Stimulated activated naive CD8-positive, alpha-beta T cell treated with anti-CD3 and anti-CD28 coated beads, Interleukin-15, amount 100 ng/mL, for 72 hours (primary cell): Measurements from ENCODE around the gene OR5AU1.
"Not testable (repeated sequence)": the region's sequence is repeated elsewhere in the genome, so short reads cannot be mapped to it uniquely, and the experiment has no call there.

ENCODE experiments used
- ATAC-seq: fragments of 150-1000 bp; cut with Tn5 transposase; 2 replicates; pipeline ENCODE4 v1.10.0; 2021; ENCODE audit warnings: mild to moderate bottlenecking, moderate library complexity
- DNase-seq, 2 donors: peaks; one replicate each; pipeline ENCODE4 v3.0.0; 2021 to 2022
- H3K27ac Mint-ChIP-seq, 2 donors: one replicate each; pipeline ENCODE4 v1.8.0; 2022; ENCODE audit warnings: mild to moderate bottlenecking in 2 of 2, mixed read lengths in 2 of 2, moderate library complexity in 2 of 2
- H3K27me3 Mint-ChIP-seq: one replicate; pipeline ENCODE4 v1.8.0; 2022; ENCODE audit warnings: mixed read lengths
- H3K4me1 Mint-ChIP-seq: one replicate; pipeline ENCODE4 v1.8.0; 2022; ENCODE audit warnings: mild to moderate bottlenecking, mixed read lengths
- H3K4me3 Mint-ChIP-seq, 2 donors: one replicate each; pipeline ENCODE4 v1.8.0; 2022; ENCODE audit warnings: mild to moderate bottlenecking in 2 of 2, mixed read lengths in 2 of 2, moderate library complexity in 1 of 2
- H3K9me3 Mint-ChIP-seq, 2 donors: one replicate each; pipeline ENCODE4 v1.8.0; 2022; ENCODE audit warnings: mixed read lengths in 2 of 2

The OR5AU1 gene

GRCh38 chr14:21191809-21192446 lies 36.1 kb upstream of the OR5AU1 start:
- Mint-ChIP-seq H3K4me3 (peak overlapping the region; percentile 78 to 85), H3K9me3 (no peaks in the 10 kb centered on the region), H3K27me3 (no peaks in the 10 kb centered on the region), H3K4me1 (peaks cover 17% of the 10 kb centered on the region), H3K27ac (peak overlapping the region in 1 of 2 donors; percentile 72)
- ATAC-seq (peak; percentile 96), DNase-seq (peak; percentile 66 to 69)

- H3K27me3 Mint-ChIP-seq = no peaks in the 10 kb centered on the region
- H3K27ac Mint-ChIP-seq = peak overlapping the region; percentile 54 to 72
- DNase-seq (no peak), ATAC-seq (peak; percentile 25)
- no peaks in the 10 kb centered on the region for H3K9me3 Mint-ChIP-seq
- peaks cover 17% of the 10 kb centered on the region for H3K4me1 Mint-ChIP-seq
- peak overlapping the region; percentile 78 to 85 for H3K4me3 Mint-ChIP-seq
These were observed 35.5 kb upstream of the OR5AU1 start for GRCh38 chr14:21191261-21191808.

- no peak for ATAC-seq
- Mint-ChIP-seq H3K4me1 (no peaks in the 10 kb centered on the region), H3K27me3 (peaks cover 4% of the 10 kb centered on the region), H3K4me3 (no peak overlapping the region), H3K9me3 (peaks cover 0 to 11% of the 10 kb centered on the region in 2 donors), H3K27ac (peak overlapping the region in 1 of 2 donors; percentile 5)
- DNase-seq = no peak
These were observed 29.6 kb upstream of the OR5AU1 start for GRCh38 chr14:21185491-21185890.

- H3K4me1 Mint-ChIP-seq = no peaks in the 10 kb centered on the region
- peaks cover 0 to 11% of the 10 kb centered on the region in 2 donors for H3K9me3 Mint-ChIP-seq
- H3K4me3 Mint-ChIP-seq = no peak overlapping the region
- H3K27me3 Mint-ChIP-seq = peaks cover 10% of the 10 kb centered on the region
- no peak overlapping the region for H3K27ac Mint-ChIP-seq
- DNase-seq (no peak), ATAC-seq (no peak)
These were observed 28.4 kb upstream of the OR5AU1 start for GRCh38 chr14:21184254-21184653.

- Mint-ChIP-seq H3K27me3 (peaks cover 16% of the 10 kb centered on the region), H3K9me3 (peaks cover 0 to 11% of the 10 kb centered on the region in 2 donors), H3K27ac (no peak overlapping the region), H3K4me3 (no peak overlapping the region), H3K4me1 (no peaks in the 10 kb centered on the region)
- ATAC-seq (no peak), DNase-seq (no peak)
These were observed 26.3 kb upstream of the OR5AU1 start for GRCh38 chr14:21182166-21182565.

GRCh38 chr14:21171128-21171527 lies 15.3 kb upstream of the OR5AU1 start:
- Mint-ChIP-seq H3K4me3 (no peak overlapping the region), H3K9me3 (peaks cover 8 to 28% of the 10 kb centered on the region in 2 donors), H3K4me1 (no peaks in the 10 kb centered on the region), H3K27ac (no peak overlapping the region), H3K27me3 (peaks cover 23% of the 10 kb centered on the region)
- DNase-seq (no peak), ATAC-seq (no peak)

GRCh38 chr14:21169573-21169972 lies 13.7 kb upstream of the OR5AU1 start:
- peaks cover 8 to 28% of the 10 kb centered on the region in 2 donors for H3K9me3 Mint-ChIP-seq
- no peaks in the 10 kb centered on the region for H3K4me1 Mint-ChIP-seq
- no peak overlapping the region for H3K4me3 Mint-ChIP-seq
- no peak for DNase-seq
- peaks cover 31% of the 10 kb centered on the region for H3K27me3 Mint-ChIP-seq
- ATAC-seq = no peak
- no peak overlapping the region for H3K27ac Mint-ChIP-seq

GRCh38 chr14:21168055-21168454 lies 12.2 kb upstream of the OR5AU1 start:
- peaks cover 35% of the 10 kb centered on the region for H3K27me3 Mint-ChIP-seq
- peaks cover 4 to 23% of the 10 kb centered on the region in 2 donors for H3K9me3 Mint-ChIP-seq
- ATAC-seq (no peak), DNase-seq (no peak)
- H3K4me1 Mint-ChIP-seq = no peaks in the 10 kb centered on the region
- H3K4me3 Mint-ChIP-seq = no peak overlapping the region
- H3K27ac Mint-ChIP-seq = peak overlapping the region in 1 of 2 donors; percentile 72

- DNase-seq, ATAC-seq, H3K4me1 Mint-ChIP-seq, H3K27ac Mint-ChIP-seq, H3K9me3 Mint-ChIP-seq, H3K4me3 Mint-ChIP-seq: not testable (repeated sequence)
- H3K27me3 Mint-ChIP-seq = peaks cover 46% of the 10 kb centered on the region
These were observed 9.8 kb upstream of the OR5AU1 start for GRCh38 chr14:21165670-21166069.

- not testable (repeated sequence) for H3K4me3 Mint-ChIP-seq, DNase-seq, H3K4me1 Mint-ChIP-seq, ATAC-seq, H3K27ac Mint-ChIP-seq, H3K9me3 Mint-ChIP-seq
- H3K27me3 Mint-ChIP-seq = peaks cover 42% of the 10 kb centered on the region
These were observed 9.2 kb upstream of the OR5AU1 start for GRCh38 chr14:21165002-21165605.

GRCh38 chr14:21163871-21164291 lies 8.0 kb upstream of the OR5AU1 start:
- H3K4me1 Mint-ChIP-seq = no peaks in the 10 kb centered on the region

GRCh38 chr14:21162081-21162480 lies 6.2 kb upstream of the OR5AU1 start:
- Mint-ChIP-seq H3K27ac (no peak overlapping the region), H3K4me1 (no peaks in the 10 kb centered on the region), H3K9me3 (no peaks in the 10 kb centered on the region), H3K4me3 (no peak overlapping the region), H3K27me3 (peaks cover 47% of the 10 kb centered on the region)
- ATAC-seq (no peak), DNase-seq (no peak)

More at GRCh38 chr14:21163871-21164291, 8.0 kb upstream of the OR5AU1 start:
- no peak for DNase-seq
- no peak for ATAC-seq
- Mint-ChIP-seq H3K27me3 (peaks cover 34% of the 10 kb centered on the region), H3K9me3 (no peaks in the 10 kb centered on the region), H3K4me3 (no peak overlapping the region), H3K27ac (no peak overlapping the region)

GRCh38 chr14:21160061-21160610 lies 4.3 kb upstream of the OR5AU1 start:
- ATAC-seq (no peak), DNase-seq (no peak)
- Mint-ChIP-seq H3K27ac (no peak overlapping the region), H3K4me1 (no peaks in the 10 kb centered on the region), H3K4me3 (no peak overlapping the region), H3K9me3 (no peaks in the 10 kb centered on the region), H3K27me3 (peaks cover 48% of the 10 kb centered on the region)

- H3K27ac Mint-ChIP-seq, DNase-seq, ATAC-seq, H3K9me3 Mint-ChIP-seq, H3K4me1 Mint-ChIP-seq, H3K4me3 Mint-ChIP-seq: not testable (repeated sequence)
- peaks cover 49% of the 10 kb centered on the region for H3K27me3 Mint-ChIP-seq
These were observed 2.3 kb upstream of the OR5AU1 start for GRCh38 chr14:21158175-21158574.

GRCh38 chr14:21149641-21150367 lies 6.1 kb downstream of the OR5AU1 start:
- peaks cover 13 to 15% of the 10 kb centered on the region in 2 donors for H3K9me3 Mint-ChIP-seq
- no peak overlapping the region for H3K4me3 Mint-ChIP-seq
- H3K27ac Mint-ChIP-seq = no peak overlapping the region
- ATAC-seq (no peak), DNase-seq (no peak)
- H3K27me3 Mint-ChIP-seq = peaks cover 3% of the 10 kb centered on the region
- H3K4me1 Mint-ChIP-seq = no peaks in the 10 kb centered on the region
